IPS-15b (cell line): Measurements from ENCODE around the gene SPANXA2.
"Not testable (repeated sequence)": the region's sequence is repeated elsewhere in the genome, so short reads cannot be mapped to it uniquely, and the experiment has no call there.

Experiments
- H3K27me3 ChIP-seq: one replicate; pipeline ENCODE4 v1.6.1; 2013; ENCODE audit warnings: low read length; ENCODE audit not compliant: control insufficient read depth, insufficient read depth
- H3K36me3 ChIP-seq: one replicate; pipeline ENCODE4 v1.6.1; 2013; ENCODE audit warnings: low read length; ENCODE audit not compliant: control insufficient read depth, insufficient read depth
- H3K4me1 ChIP-seq: one replicate; pipeline ENCODE4 v1.6.1; 2013; ENCODE audit warnings: mild to moderate bottlenecking, low read length; ENCODE audit not compliant: control insufficient read depth, insufficient read depth
- H3K4me3 ChIP-seq: one replicate; pipeline ENCODE4 v1.5.1; 2013; ENCODE audit warnings: low read depth, low read length
- H3K9ac ChIP-seq: one replicate; pipeline ENCODE4 v1.6.1; 2013; ENCODE audit warnings: low read depth, mild to moderate bottlenecking, low read length
- H3K9me3 ChIP-seq: one replicate; pipeline ENCODE4 v1.6.1; 2013; ENCODE audit warnings: mild to moderate bottlenecking, low read length; ENCODE audit not compliant: control insufficient read depth, insufficient read depth

Gene SPANXA2, protein sequence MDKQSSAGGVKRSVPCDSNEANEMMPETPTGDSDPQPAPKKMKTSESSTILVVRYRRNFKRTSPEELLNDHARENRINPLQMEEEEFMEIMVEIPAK

DNA sequence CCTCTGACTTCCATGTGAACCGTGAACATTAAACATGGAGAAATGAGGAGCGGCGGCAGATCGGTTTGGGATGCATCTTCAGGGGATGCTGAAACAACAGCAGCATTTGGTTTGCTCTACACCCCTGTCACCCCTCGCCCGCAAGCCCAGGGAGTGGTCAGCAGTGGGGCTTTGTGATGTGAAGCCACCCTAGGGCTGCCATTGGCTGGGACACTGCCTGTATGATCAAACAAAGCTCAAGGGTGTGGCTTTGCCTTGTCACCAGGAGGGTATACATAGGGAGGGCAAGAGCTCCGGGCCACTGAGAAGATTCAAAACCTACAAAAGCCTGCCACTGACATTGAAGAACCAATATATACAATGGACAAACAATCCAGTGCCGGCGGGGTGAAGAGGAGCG is at the start of gene SPANXA2:
SPANXA2 (plus strand) TSS at position 301 of the 400 bp plus-strand sequence; CDS start at position 361, 60 bp downstream.
- not testable (repeated sequence) for H3K4me1 ChIP-seq, H3K9ac ChIP-seq, H3K36me3 ChIP-seq, H3K4me3 ChIP-seq, H3K27me3 ChIP-seq, H3K9me3 ChIP-seq

DNA sequence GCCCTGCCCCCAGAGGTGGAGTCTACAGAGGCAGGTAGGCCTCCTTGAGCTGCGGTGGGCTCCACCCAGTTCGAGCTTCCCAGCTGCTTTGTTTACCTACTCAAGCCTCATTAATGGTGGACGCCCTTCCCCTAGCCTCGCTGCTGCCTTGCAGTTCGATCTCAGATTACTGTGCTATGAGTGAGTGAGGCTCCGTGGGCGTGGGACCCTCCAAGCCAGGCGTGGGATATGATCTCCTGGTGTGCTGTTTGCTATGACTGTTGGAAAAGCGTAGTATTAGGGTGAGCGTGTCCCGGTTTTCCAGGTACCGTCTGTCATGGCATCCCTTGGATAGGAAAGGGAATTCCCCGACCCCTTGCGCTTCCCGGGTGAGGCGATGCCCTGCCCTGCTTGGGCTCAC is 47.0 kb upstream of the SPANXA2 start:
- not testable (repeated sequence) for H3K36me3 ChIP-seq, H3K9me3 ChIP-seq, H3K4me3 ChIP-seq, H3K4me1 ChIP-seq, H3K27me3 ChIP-seq, H3K9ac ChIP-seq

DNA sequence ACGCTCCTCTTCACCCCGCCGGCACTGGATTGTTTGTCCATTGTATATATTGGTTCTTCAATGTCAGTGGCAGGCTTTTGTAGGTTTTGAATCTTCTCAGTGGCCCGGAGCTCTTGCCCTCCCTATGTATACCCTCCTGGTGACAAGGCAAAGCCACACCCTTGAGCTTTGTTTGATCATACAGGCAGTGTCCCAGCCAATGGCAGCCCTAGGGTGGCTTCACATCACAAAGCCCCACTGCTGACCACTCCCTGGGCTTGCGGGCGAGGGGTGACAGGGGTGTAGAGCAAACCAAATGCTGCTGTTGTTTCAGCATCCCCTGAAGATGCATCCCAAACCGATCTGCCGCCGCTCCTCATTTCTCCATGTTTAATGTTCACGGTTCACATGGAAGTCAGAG is 4.9 kb upstream of the SPANXA2 start, which contains the start of gene SPANXA1:
SPANXA1 (minus strand) TSS at position 101 of the 400 bp plus-strand sequence; CDS start at position 41, 60 bp downstream.
- not testable (repeated sequence) for H3K4me1 ChIP-seq, H3K27me3 ChIP-seq, H3K9me3 ChIP-seq, H3K9ac ChIP-seq, H3K4me3 ChIP-seq, H3K36me3 ChIP-seq

DNA sequence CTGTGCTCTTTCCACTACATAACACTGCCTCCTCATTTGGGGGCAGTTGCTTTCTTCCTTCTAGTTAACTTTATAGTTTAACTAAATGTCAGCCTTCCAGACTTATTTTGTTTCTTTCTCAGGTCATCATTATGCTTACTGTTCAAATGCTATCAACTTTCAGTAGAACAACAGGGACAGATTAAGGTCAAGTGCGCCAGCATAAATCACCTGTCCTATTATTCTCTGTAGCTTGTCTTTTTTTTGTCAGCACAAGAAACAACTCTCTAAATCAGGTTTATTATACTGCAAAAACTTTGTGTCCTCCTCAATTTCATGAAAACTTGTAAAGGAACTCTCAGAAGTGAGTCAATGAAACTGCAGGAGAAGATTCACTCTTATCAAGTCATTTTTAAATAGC is 19.6 kb downstream of the SPANXA2 start:
- no peaks in the 10 kb centered on the region for H3K27me3 ChIP-seq
- no peaks in the 10 kb centered on the region for H3K4me1 ChIP-seq
- H3K36me3 ChIP-seq = no peaks in the 10 kb centered on the region
- H3K9me3 ChIP-seq = peaks cover 2% of the 10 kb centered on the region
- H3K9ac ChIP-seq = no peak overlapping the region
- H3K4me3 ChIP-seq = no peak overlapping the region

DNA sequence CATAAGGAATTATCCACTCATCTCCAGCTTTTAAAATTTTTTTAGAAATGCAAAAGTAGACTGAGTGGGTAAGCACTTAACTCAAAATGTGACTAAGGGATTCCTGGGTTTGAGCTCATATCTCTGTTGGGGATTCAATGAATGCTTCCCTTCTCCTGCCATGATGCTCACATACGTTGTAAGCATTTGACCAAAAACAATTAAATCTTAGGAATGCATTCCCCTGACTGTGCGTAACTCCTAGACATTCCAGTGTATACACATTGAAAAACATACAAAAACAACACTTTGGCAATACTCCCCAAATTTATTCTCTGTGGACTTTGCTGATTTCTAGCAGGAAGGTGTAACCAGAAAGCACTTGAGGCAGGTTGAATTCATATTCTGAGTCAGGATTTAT is 29.8 kb downstream of the SPANXA2 start:
- Histone ChIP-seq H3K4me3 (no peak overlapping the region), H3K9me3 (no peaks in the 10 kb centered on the region), H3K36me3 (no peaks in the 10 kb centered on the region), H3K4me1 (no peaks in the 10 kb centered on the region), H3K27me3 (no peaks in the 10 kb centered on the region), H3K9ac (no peak overlapping the region)

DNA sequence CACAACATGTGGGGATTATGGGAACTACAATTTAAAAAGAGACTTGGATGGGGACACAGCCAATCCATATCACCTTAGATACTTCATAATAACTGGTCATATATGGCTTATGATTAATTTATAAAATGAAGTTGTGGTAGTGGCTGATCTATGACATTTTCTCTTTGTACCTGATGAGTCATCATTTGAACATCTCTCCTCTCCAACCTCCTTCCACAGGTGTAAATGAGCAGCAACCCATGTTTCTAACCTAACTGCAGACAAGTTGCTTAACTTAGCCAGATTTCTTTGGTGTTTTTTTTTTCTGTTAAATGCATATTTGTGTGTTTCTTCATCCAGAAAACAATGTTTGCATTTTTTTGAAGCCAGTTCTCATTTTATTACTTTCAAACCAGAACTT is 42.6 kb downstream of the SPANXA2 start:
- no peaks in the 10 kb centered on the region for H3K4me1 ChIP-seq
- peaks cover 7% of the 10 kb centered on the region for H3K9me3 ChIP-seq
- H3K27me3 ChIP-seq = no peaks in the 10 kb centered on the region
- H3K36me3 ChIP-seq = no peaks in the 10 kb centered on the region
- H3K4me3 ChIP-seq = no peak overlapping the region
- no peak overlapping the region for H3K9ac ChIP-seq

DNA sequence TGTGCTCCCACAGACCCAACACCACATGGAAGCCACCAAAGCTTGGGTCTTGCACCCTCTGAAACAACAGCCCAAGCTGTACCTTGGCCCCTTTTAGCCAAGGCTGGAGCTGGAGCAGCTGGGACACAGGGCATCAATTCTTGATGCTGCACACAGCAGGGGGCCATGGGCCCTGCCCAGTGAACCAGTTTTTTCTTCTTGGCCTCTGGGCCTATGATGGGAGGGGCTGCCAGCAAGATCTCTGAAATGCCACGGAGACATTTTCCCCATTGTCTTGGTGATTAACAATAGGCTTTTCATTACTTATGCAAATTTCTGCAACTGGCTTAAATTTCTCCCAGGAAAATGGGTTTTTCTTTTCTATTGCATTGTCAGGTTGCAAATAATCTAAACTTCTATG is 49.0 kb downstream of the SPANXA2 start:
- H3K9ac ChIP-seq = no peak overlapping the region
- H3K36me3 ChIP-seq = no peaks in the 10 kb centered on the region
- H3K9me3 ChIP-seq = no peaks in the 10 kb centered on the region
- no peaks in the 10 kb centered on the region for H3K4me1 ChIP-seq
- no peak overlapping the region for H3K4me3 ChIP-seq
- H3K27me3 ChIP-seq = no peaks in the 10 kb centered on the region
